ENCODE data around the gene PKN2. TPM values are rescaled to one million over a fixed set of nuclear protein-coding genes. Genes with fewer than 3 reads are reported as not detected.
A peak's percentile ranks its signal among the peaks of the same experiment; 100 is the strongest.

The PKN2 gene
- total RNA-seq, 2 donors from 2014 or later = 19.8 to 22.1 TPM

GRCh38 chr1:88680471-88680870, 3.6 kb upstream of the PKN2 start:
- no peak overlapping the region for H3K4me3 ChIP-seq
- no peaks in the 10 kb centered on the region for H3K36me3 ChIP-seq (replicated peaks in 1 of 2; ENCODE audit: insufficient read depth in 1 of 2, low read depth in 2 of 2)
- DNase-seq (no peak), ATAC-seq (no peak)
- no peaks in the 10 kb centered on the region for H3K9me3 ChIP-seq
- H3K4me1 ChIP-seq = peaks cover 8% of the 10 kb centered on the region
- 66 to 80% methylated on average over 3 of the region's 3 CpGs for WGBS, 2 donors
- no peak for TF ChIP-seq POLR2A (IDR thresholded peaks at IDR 0.05)
- no peak for TF ChIP-seq CTCF (IDR thresholded peaks at IDR 0.05)
- no peaks in the 10 kb centered on the region for H3K27me3 ChIP-seq
- intact Hi-C loops (cut with DNase I) = no loop called here
- no peak overlapping the region for H3K27ac ChIP-seq

- DNase-seq = no peak
- H3K4me1 ChIP-seq = peaks cover 13% of the 10 kb centered on the region
- WGBS, 2 donors = 90 to 93% methylated on average over 3 of the region's 3 CpGs
- ATAC-seq = no peak
- H3K27me3 ChIP-seq = no peaks in the 10 kb centered on the region
- no peaks in the 10 kb centered on the region for H3K9me3 ChIP-seq
- H3K36me3 ChIP-seq (replicated peaks in 1 of 2; ENCODE audit: insufficient read depth in 1 of 2, low read depth in 2 of 2) = no peaks in the 10 kb centered on the region
- intact Hi-C loops (cut with DNase I) = no loop called here
- H3K27ac ChIP-seq = no peak overlapping the region
- no peak overlapping the region for H3K4me3 ChIP-seq
- TF ChIP-seq POLR2A (IDR thresholded peaks at IDR 0.05) (no peak), CTCF (IDR thresholded peaks at IDR 0.05) (no peak)
Observed at GRCh38 chr1:88680911-88681622, 3.0 kb upstream of the PKN2 start.

GRCh38 chr1:88684482-88685258, 597 bp downstream of the PKN2 start:
- Histone ChIP-seq H3K4me3 (peak overlapping the region; percentile 89 to 94), H3K27ac (peak overlapping the region; percentile 75 to 96 (median 92)), H3K4me1 (peaks cover 27% of the 10 kb centered on the region), H3K9me3 (no peaks in the 10 kb centered on the region), H3K36me3 (replicated peaks in 1 of 2; ENCODE audit: insufficient read depth in 1 of 2, low read depth in 2 of 2) (no peaks in the 10 kb centered on the region), H3K27me3 (no peaks in the 10 kb centered on the region)
- DNase-seq = peak; percentile 35 to 62 (median 51)
- whole genome bisulfite sequencing, 2 donors = 0 to 1% methylated on average over 37 to 57 of the region's 58 CpGs
- ATAC-seq = peak; percentile 45
- intact Hi-C loops (cut with DNase I) = no loop called here
- no peak for TF ChIP-seq POLR2A (IDR thresholded peaks at IDR 0.05)
- no peak for TF ChIP-seq CTCF (IDR thresholded peaks at IDR 0.05)

GRCh38 chr1:88685259-88685620, 1.2 kb downstream of the PKN2 start:
- no peaks in the 10 kb centered on the region for H3K27me3 ChIP-seq
- peak overlapping the region in 3 of 4 donors; percentile 88 to 96 (median 96) for H3K27ac ChIP-seq
- intact Hi-C loops (cut with DNase I) = no loop called here
- WGBS, 2 donors = 0 to 1% methylated on average over 7 of the region's 7 CpGs
- ATAC-seq (no peak), DNase-seq (no peak)
- peaks cover 0 to under 1% (median 0%) of the 10 kb centered on the region in 3 donors for H3K9me3 ChIP-seq
- peaks cover 27% of the 10 kb centered on the region for H3K4me1 ChIP-seq
- H3K36me3 ChIP-seq (replicated peaks in 1 of 2; ENCODE audit: insufficient read depth in 1 of 2, low read depth in 2 of 2) = no peaks in the 10 kb centered on the region
- no peak for TF ChIP-seq POLR2A (IDR thresholded peaks at IDR 0.05)
- no peak for TF ChIP-seq CTCF (IDR thresholded peaks at IDR 0.05)
- peak overlapping the region; percentile 89 to 94 for H3K4me3 ChIP-seq

Measured in body of pancreas (tissue), 4 donors.